Esophagus squamous epithelium (tissue), 5 donors: Measurements from ENCODE around the gene ANKRD60. TPM values are rescaled to one million over a fixed set of nuclear protein-coding genes. Genes with fewer than 3 reads are reported as not detected.

Source experiments
- DNase-seq: peaks from one replicate; lab custom pipeline; 2025; lab: John Stamatoyannopoulos, UW
- H3K27ac ChIP-seq, 4 donors: fragments of 200-600 bp; sonication (generic); one replicate each; pipeline ENCODE4 v1.5.1; 2016 to 2019; ENCODE audit warnings: mild to moderate bottlenecking in 1 of 4
- H3K27me3 ChIP-seq, 4 donors: fragments of 200-600 bp; sonication (generic); 1 replicate in 3 of 4; 2 replicates in 1 of 4; pipeline versions ENCODE4 v1.5.1 to v1.6.0; 2017 to 2021; ENCODE audit warnings: antibody characterized with exemption in 1 of 4
- H3K36me3 ChIP-seq, 3 donors: fragments of 200-600 bp; sonication (generic); one replicate each; pipeline ENCODE4 v1.5.1; 2016 to 2019
- H3K4me1 ChIP-seq, 3 donors: fragments of 200-600 bp; sonication (generic); one replicate each; pipeline ENCODE4 v1.5.1; 2017 to 2019
- H3K4me3 ChIP-seq, 4 donors: fragments of 200-600 bp; sonication (generic); 1 replicate in 3 of 4; 2 replicates in 1 of 4; pipeline ENCODE4 v1.5.1; 2016 to 2019; ENCODE audit warnings: mild to moderate bottlenecking in 2 of 4, moderate library complexity in 1 of 4
- H3K9me3 ChIP-seq, 3 donors: fragments of 200-600 bp; sonication (generic); one replicate each; pipeline ENCODE4 v1.5.1; 2016 to 2019
- POLR2A ChIP-seq, 4 donors: fragments of 450-650 bp; IDR thresholded peaks; one replicate each; pipeline ENCODE4 v1.6.1; 2017; ENCODE audit warnings: antibody characterized with exemption in 4 of 4, mild to moderate bottlenecking in 4 of 4, moderate library complexity in 3 of 4
- WGBS, 2 donors: methylation state at CpG; one replicate each; pipeline ENCODE4 v1.1.5; 2018; 5-methylcytosine and 5-hydroxymethylcytosine counted together
- intact Hi-C: fragments of 100-400 bp; cut with DNase I; formaldehyde crosslinking; loops from one replicate; pipeline ENCODE4 v1.15.0; 2022
- total RNA-seq, 4 donors: library from RNA; depleted of rRNA; stranded (reverse); fragments of >200 nt; gene quantifications; one replicate each; pipeline ENCODE4 v1.1.0, GENCODE V29; 2016
- TF ChIP-seq, protein P1 (sequence below), 6 experiments: fragments of 450-650 bp in 4 of 6; fragments of 200-600 bp in 2 of 6; sonication (generic) in 2 of 6; IDR thresholded peaks; one replicate each; pipeline ENCODE4 v1.5.1; 2016 to 2019; ENCODE audit warnings: antibody characterized with exemption in 6 of 6, mild to moderate bottlenecking in 4 of 6, moderate library complexity in 4 of 6
- donor health status: DM: yes; HTN: yes; CAD: no.

Gene ANKRD60
- total RNA-seq, 4 donors from 2014 or later = not detected

DNA sequence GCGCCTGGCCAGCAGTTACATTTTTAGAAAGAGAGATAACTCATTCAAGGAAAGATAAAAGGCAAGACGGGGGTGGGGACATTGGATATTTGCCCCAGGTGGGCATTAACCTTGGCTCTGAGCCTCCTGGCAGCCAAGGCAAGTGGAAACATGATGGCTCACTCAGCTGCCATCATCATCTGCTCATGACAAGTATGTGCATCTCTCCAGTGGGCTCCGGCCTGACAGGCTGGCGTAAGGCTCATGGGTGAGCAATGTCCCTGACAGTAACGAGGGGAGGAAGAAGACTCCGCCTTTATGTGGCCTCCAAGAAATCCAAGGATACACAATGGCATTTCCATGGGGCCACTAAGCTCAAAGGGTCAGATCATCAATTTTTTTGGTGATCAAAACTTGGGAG is 13.3 kb downstream of the ANKRD60 start:
- Histone ChIP-seq H3K9me3 (peaks cover 0 to 11% (median 9%) of the 10 kb centered on the region in 3 donors), H3K36me3 (no peaks in the 10 kb centered on the region), H3K4me3 (no peak overlapping the region), H3K27ac (no peak overlapping the region), H3K4me1 (peaks cover 0 to under 1% (median 0%) of the 10 kb centered on the region in 3 donors), H3K27me3 (peaks cover 0 to 79% (median 0%) of the 10 kb centered on the region in 4 donors)
- 50% methylated on average over 6 of the region's 6 CpGs for WGBS, 2 donors
- no peak for DNase-seq
- intact Hi-C loops = no loop called here
- TF ChIP-seq, protein P1, sequence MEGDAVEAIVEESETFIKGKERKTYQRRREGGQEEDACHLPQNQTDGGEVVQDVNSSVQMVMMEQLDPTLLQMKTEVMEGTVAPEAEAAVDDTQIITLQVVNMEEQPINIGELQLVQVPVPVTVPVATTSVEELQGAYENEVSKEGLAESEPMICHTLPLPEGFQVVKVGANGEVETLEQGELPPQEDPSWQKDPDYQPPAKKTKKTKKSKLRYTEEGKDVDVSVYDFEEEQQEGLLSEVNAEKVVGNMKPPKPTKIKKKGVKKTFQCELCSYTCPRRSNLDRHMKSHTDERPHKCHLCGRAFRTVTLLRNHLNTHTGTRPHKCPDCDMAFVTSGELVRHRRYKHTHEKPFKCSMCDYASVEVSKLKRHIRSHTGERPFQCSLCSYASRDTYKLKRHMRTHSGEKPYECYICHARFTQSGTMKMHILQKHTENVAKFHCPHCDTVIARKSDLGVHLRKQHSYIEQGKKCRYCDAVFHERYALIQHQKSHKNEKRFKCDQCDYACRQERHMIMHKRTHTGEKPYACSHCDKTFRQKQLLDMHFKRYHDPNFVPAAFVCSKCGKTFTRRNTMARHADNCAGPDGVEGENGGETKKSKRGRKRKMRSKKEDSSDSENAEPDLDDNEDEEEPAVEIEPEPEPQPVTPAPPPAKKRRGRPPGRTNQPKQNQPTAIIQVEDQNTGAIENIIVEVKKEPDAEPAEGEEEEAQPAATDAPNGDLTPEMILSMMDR (IDR thresholded peaks at IDR 0.05) = no peak

DNA sequence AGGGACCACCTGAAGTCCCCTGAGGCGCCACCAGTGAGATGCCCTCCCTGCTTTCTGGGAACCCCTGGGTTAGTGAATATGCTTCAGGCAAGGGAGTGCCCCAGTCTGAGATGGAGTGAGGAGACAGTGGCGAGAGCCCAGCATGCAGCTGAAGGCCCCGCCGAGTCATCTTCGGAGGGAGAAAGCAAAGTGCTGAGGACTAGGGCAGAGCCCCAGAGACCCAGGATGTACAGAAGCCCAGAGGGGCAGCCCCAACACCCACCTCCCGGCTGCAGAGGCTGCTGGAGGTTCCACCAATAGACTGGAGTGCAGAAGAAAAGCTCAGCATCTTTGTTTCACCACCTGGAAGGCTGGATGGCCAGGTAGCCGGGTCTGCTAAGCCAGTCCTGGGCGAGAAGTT is 14.1 kb downstream of the ANKRD60 start:
- 67 to 84% methylated on average over 2 to 7 of the region's 8 CpGs for WGBS, 2 donors
- no peak overlapping the region for H3K27ac ChIP-seq
- DNase-seq = no peak
- no peaks in the 10 kb centered on the region for H3K36me3 ChIP-seq
- intact Hi-C loops = no loop called here
- H3K4me3 ChIP-seq = no peak overlapping the region
- TF ChIP-seq, protein P1 (IDR thresholded peaks at IDR 0.05) = no peak
- TF ChIP-seq POLR2A (IDR thresholded peaks at IDR 0.05) = no peak
- peaks cover 0 to 9% (median 7%) of the 10 kb centered on the region in 3 donors for H3K9me3 ChIP-seq
- H3K4me1 ChIP-seq = peaks cover 0 to 8% (median 0%) of the 10 kb centered on the region in 3 donors
- peaks cover 0 to 74% (median 0%) of the 10 kb centered on the region in 4 donors for H3K27me3 ChIP-seq

DNA sequence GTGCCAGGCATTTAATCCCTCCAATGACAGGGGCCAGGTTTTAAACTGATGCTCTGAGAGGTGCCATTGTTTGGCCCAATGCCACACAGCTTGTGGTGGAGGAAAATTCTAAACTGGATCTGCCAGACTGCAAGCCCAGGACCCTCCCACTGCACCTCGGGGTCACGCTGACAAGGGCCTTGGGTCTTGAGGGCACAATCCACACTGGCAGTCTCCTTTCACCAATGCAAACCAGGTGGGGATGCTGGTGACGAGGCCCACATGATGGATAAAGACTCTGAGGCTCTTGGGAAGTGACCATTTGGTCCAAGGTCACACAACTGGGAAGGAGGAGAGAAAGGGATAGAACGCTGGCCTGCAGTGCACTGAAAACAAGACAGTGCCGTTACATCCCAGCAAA is 14.7 kb downstream of the ANKRD60 start:
- Histone ChIP-seq H3K4me1 (peaks cover 0 to 8% (median 0%) of the 10 kb centered on the region in 3 donors), H3K4me3 (no peak overlapping the region), H3K27ac (no peak overlapping the region), H3K27me3 (peaks cover 0 to 68% (median 0%) of the 10 kb centered on the region in 4 donors), H3K36me3 (no peaks in the 10 kb centered on the region), H3K9me3 (peaks cover 0 to 3% (median 1%) of the 10 kb centered on the region in 3 donors)
- WGBS, 2 donors = 81 to 83% methylated on average over 2 to 5 of the region's 5 CpGs
- no peak for DNase-seq
- intact Hi-C loops = no loop called here
- TF ChIP-seq POLR2A (IDR thresholded peaks at IDR 0.05) = no peak
- TF ChIP-seq, protein P1 (IDR thresholded peaks at IDR 0.05) = no peak

DNA sequence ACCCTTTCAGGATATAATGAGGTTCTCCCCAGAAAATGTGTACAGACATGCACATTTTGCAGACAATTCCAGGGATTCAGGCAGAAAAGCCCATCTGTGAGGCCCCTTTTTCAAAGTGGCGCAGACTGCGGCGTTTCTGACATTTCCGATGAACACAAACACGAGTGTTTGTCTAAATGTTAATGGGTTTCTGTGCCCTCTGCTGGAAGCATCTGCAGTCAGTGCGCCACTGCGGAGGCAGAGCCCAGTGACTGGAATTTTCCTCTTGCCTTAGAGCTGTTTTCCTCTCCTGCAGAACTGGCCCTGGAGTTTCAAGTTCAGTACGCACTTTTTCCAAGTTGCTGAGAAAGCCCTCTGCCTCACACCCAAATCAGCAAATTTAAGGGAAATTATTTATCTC is 15.3 kb downstream of the ANKRD60 start:
- Histone ChIP-seq H3K27me3 (peaks cover 0 to 62% (median 0%) of the 10 kb centered on the region in 4 donors), H3K27ac (no peak overlapping the region), H3K9me3 (no peaks in the 10 kb centered on the region), H3K4me3 (no peak overlapping the region), H3K36me3 (no peaks in the 10 kb centered on the region), H3K4me1 (peaks cover 0 to 8% (median 0%) of the 10 kb centered on the region in 3 donors)
- intact Hi-C loops = no loop called here
- 32 to 57% methylated on average over 5 to 6 of the region's 8 CpGs for WGBS, 2 donors
- TF ChIP-seq, protein P1 (IDR thresholded peaks at IDR 0.05) = no peak
- no peak for TF ChIP-seq POLR2A (IDR thresholded peaks at IDR 0.05)
- DNase-seq = no peak

DNA sequence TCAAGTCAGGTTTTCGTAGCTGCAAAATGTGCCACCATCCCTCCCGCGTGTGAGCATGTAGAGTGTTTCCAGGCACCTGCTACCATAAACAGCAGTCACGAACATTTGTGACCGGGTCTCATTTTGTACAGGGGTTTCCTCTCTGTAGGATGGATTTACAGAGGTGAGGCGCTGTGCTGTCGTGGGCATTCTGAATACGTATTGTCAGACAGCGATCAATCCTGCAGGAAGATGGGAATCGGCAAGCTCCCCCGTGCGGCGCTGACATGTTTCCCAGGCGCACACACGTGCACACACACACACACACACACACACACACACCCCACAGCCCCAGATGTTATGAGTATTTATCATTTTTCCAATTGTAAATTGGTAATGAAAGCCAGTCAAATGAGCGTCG is 15.8 kb downstream of the ANKRD60 start:
- DNase-seq = no peak
- WGBS, 2 donors = 66 to 71% methylated on average over 16 to 17 of the region's 17 CpGs
- peaks cover 0 to 58% (median 0%) of the 10 kb centered on the region in 4 donors for H3K27me3 ChIP-seq
- no peak for TF ChIP-seq POLR2A (IDR thresholded peaks at IDR 0.05)
- TF ChIP-seq, protein P1 (IDR thresholded peaks at IDR 0.05) = no peak
- intact Hi-C loops = no loop called here
- H3K4me1 ChIP-seq = peaks cover 0 to 8% (median 0%) of the 10 kb centered on the region in 3 donors
- H3K9me3 ChIP-seq = no peaks in the 10 kb centered on the region
- no peak overlapping the region for H3K4me3 ChIP-seq
- no peak overlapping the region for H3K27ac ChIP-seq
- H3K36me3 ChIP-seq = no peaks in the 10 kb centered on the region
